H1 (cell line): ENCODE results near the gene CRIP1. TPM values are rescaled to one million over a fixed set of nuclear protein-coding genes. Genes with fewer than 3 reads are reported as not detected.

Source experiments
- CTCF ChIA-PET: fragments of 300-600 bp; sonication (Branson Sonifier 250); formaldehyde crosslinking; loops from one replicate; lab custom pipeline; 2021; ENCODE audit not compliant: partially characterized antibody; lab: Charles Lee
- POLR2A ChIA-PET: fragments of 300-600 bp; sonication (Branson Sonifier 250); formaldehyde crosslinking; loops from one replicate; lab custom pipeline; 2021; ENCODE audit warnings: inconsistent platforms; ENCODE audit not compliant: partially characterized antibody; lab: Charles Lee
- DNase-seq, 2 experiments: peaks; one replicate each; pipeline versions ENCODE4 v3.0.0 to v3.0.0-alpha.2; 2010 to 2022; ENCODE audit warnings: low spot score in 2 of 2, low read depth in 1 of 2, mixed read lengths in 1 of 2
- FAIRE-seq: peaks from 2 replicates; lab custom pipeline; 2011; peaks lifted over from hg19 to GRCh38; lab: Jason Lieb, UNC
- H2AFZ ChIP-seq: 2 replicates; pipeline ENCODE4 v1.8.1; 2012; ENCODE audit warnings: low read length, inconsistent platforms
- H2AK5ac ChIP-seq: 2 replicates; pipeline ENCODE4 v1.6.1; 2013; ENCODE audit warnings: low read depth, low read length
- H2BK120ac ChIP-seq: replicated peaks from 2 replicates; pipeline ENCODE3; 2013; ENCODE audit warnings: low read depth, low read length, inconsistent platforms
- H2BK12ac ChIP-seq: 2 replicates; pipeline ENCODE4 v1.6.1; 2013; ENCODE audit warnings: low read depth, low read length
- H2BK15ac ChIP-seq: 2 replicates; pipeline ENCODE4 v1.6.1; 2013; ENCODE audit warnings: low read length
- H2BK20ac ChIP-seq: 2 replicates; pipeline ENCODE4 v1.6.1; 2013; ENCODE audit warnings: low read length
- H2BK5ac ChIP-seq: 2 replicates; pipeline ENCODE4 v1.6.1; 2013; ENCODE audit warnings: low read depth, low read length
- H3K14ac ChIP-seq: 2 replicates; pipeline ENCODE4 v1.6.1; 2013; ENCODE audit warnings: inconsistent platforms; ENCODE audit not compliant: insufficient read length
- H3K18ac ChIP-seq: 2 replicates; pipeline ENCODE4 v1.6.1; 2013; ENCODE audit warnings: low read length; ENCODE audit errors: extremely low read depth
- H3K23ac ChIP-seq: 2 replicates; pipeline ENCODE4 v1.6.1; 2013; ENCODE audit warnings: inconsistent platforms; ENCODE audit not compliant: insufficient read length
- H3K23me2 ChIP-seq: 2 replicates; pipeline ENCODE4 v1.6.1; 2013; ENCODE audit warnings: low read depth, low read length
- H3K27ac ChIP-seq: 2 replicates; pipeline ENCODE4 v1.6.1; 2011; ENCODE audit warnings: low read depth, low read length, inconsistent platforms
- H3K27me3 ChIP-seq, 4 experiments: replicated peaks in 1 of 4; 1 replicate in 1 of 4; 2 replicates in 3 of 4; pipeline versions ENCODE4 v1.6.1 to v1.8.1; 2011 to 2013; ENCODE audit warnings: low read length in 3 of 4, mild to moderate bottlenecking in 3 of 4, inconsistent platforms in 2 of 4, mixed read lengths in 2 of 4, moderate library complexity in 1 of 4; ENCODE audit not compliant: control insufficient read depth in 3 of 4, insufficient read depth in 3 of 4; ENCODE audit errors: extremely low read depth in 1 of 4
- H3K36me3 ChIP-seq, 4 experiments: 2 replicates each; pipeline versions ENCODE4 v1.6.1 to v1.8.1; 2011 to 2013; ENCODE audit warnings: mild to moderate bottlenecking in 4 of 4, low read length in 3 of 4, moderate library complexity in 2 of 4, control low read depth in 1 of 4, inconsistent platforms in 1 of 4; ENCODE audit not compliant: insufficient read depth in 4 of 4, control insufficient read depth in 2 of 4
- H3K4ac ChIP-seq: replicated peaks from 2 replicates; pipeline ENCODE3; 2013; ENCODE audit warnings: low read length, low read depth, mixed read lengths, inconsistent platforms; ENCODE audit not compliant: insufficient read length
- H3K4me1 ChIP-seq, 4 experiments: replicated peaks in 1 of 4; 1 replicate in 1 of 4; 2 replicates in 3 of 4; pipeline versions ENCODE4 v1.6.1 to v1.8.1; 2011 to 2013; ENCODE audit warnings: low read length in 3 of 4, inconsistent platforms in 2 of 4, mixed read lengths in 1 of 4; ENCODE audit not compliant: insufficient read depth in 4 of 4, control insufficient read depth in 3 of 4
- H3K4me2 ChIP-seq, 2 experiments: 2 replicates each; pipeline versions ENCODE4 v1.6.1 to v1.8.1; 2011 to 2013; ENCODE audit warnings: low read depth in 2 of 2, low read length in 2 of 2, control low read depth in 1 of 2, inconsistent platforms in 1 of 2, mild to moderate bottlenecking in 1 of 2; ENCODE audit not compliant: insufficient read depth in 1 of 2
- H3K4me3 ChIP-seq, 4 experiments: fragments of 200-600, 300-600 bp in 1 of 4; sonication (generic), shearing (Covaris generic), sonication (Bioruptor Twin) in 1 of 4; 2 replicates each; pipeline versions ENCODE4 v1.5.1 to v1.8.1; 2011 to 2016; ENCODE audit warnings: low read length in 4 of 4, low read depth in 3 of 4, control low read depth in 2 of 4, inconsistent platforms in 2 of 4, mild to moderate bottlenecking in 2 of 4, mixed read lengths in 1 of 4, moderate library complexity in 1 of 4; ENCODE audit not compliant: insufficient read depth in 2 of 4; ENCODE audit errors: extremely low read depth in 1 of 4
- H3K56ac ChIP-seq: replicated peaks from 2 replicates; pipeline ENCODE3; 2013; ENCODE audit warnings: low read depth, mild to moderate bottlenecking, mixed read lengths, low read length, inconsistent platforms; ENCODE audit not compliant: insufficient read length
- H3K79me1 ChIP-seq: 2 replicates; pipeline ENCODE4 v1.6.1; 2013; ENCODE audit warnings: low read depth, low read length, control low read depth
- H3K79me2 ChIP-seq, 2 experiments: 2 replicates each; pipeline versions ENCODE4 v1.6.1 to v1.8.1; 2012 to 2013; ENCODE audit warnings: low read length in 2 of 2, mild to moderate bottlenecking in 2 of 2, inconsistent platforms in 1 of 2; ENCODE audit not compliant: insufficient read depth in 2 of 2, control insufficient read depth in 1 of 2
- H3K9ac ChIP-seq, 4 experiments: replicated peaks in 1 of 4; 1 replicate in 1 of 4; 2 replicates in 3 of 4; pipeline versions ENCODE4 v1.6.1 to v1.8.1; 2011 to 2013; ENCODE audit warnings: low read depth in 3 of 4, low read length in 3 of 4, control low read depth in 2 of 4, mild to moderate bottlenecking in 2 of 4, moderate library complexity in 2 of 4, inconsistent platforms in 1 of 4; ENCODE audit errors: extremely low read depth in 1 of 4
- H3K9me3 ChIP-seq, 2 experiments: 2 replicates each; pipeline versions ENCODE4 v1.6.1 to v1.8.1; 2012 to 2013; ENCODE audit warnings: mild to moderate bottlenecking in 2 of 2, moderate library complexity in 2 of 2, control low read depth in 1 of 2, inconsistent platforms in 1 of 2, low read depth in 1 of 2, low read length in 1 of 2, mixed read lengths in 1 of 2; ENCODE audit not compliant: insufficient read depth in 2 of 2
- H4K20me1 ChIP-seq, 2 experiments: replicated peaks in 1 of 2; 2 replicates each; pipeline versions ENCODE3 to v1.8.1; 2011 to 2013; ENCODE audit warnings: inconsistent platforms in 2 of 2, low read length in 2 of 2, mild to moderate bottlenecking in 1 of 2; ENCODE audit not compliant: insufficient read depth in 2 of 2, control insufficient read depth in 1 of 2
- H4K5ac ChIP-seq: 2 replicates; pipeline ENCODE4 v1.6.1; 2013; ENCODE audit warnings: low read length, low read depth, mixed read lengths, inconsistent platforms; ENCODE audit not compliant: insufficient read length
- H4K8ac ChIP-seq: 2 replicates; pipeline ENCODE4 v1.8.0; 2013; ENCODE audit warnings: mild to moderate bottlenecking, moderate library complexity, low read length, inconsistent platforms; ENCODE audit not compliant: insufficient read depth; ENCODE audit errors: extremely low read depth
- H4K91ac ChIP-seq: replicated peaks from 2 replicates; pipeline ENCODE3; 2013; ENCODE audit warnings: low read length, mixed read lengths, inconsistent platforms; ENCODE audit not compliant: insufficient read length
- BCL11A ChIP-seq, 2 experiments: IDR thresholded peaks; one replicate each; pipeline ENCODE4 v1.6.1; 2011; ENCODE audit warnings: low read depth in 2 of 2, low read length in 2 of 2, mild to moderate bottlenecking in 2 of 2
- BRCA1 ChIP-seq: IDR thresholded peaks from 2 replicates; pipeline ENCODE4 v1.6.1; 2012; ENCODE audit warnings: low read depth, low read length, improper control_type of control experiment
- CBX5 ChIP-seq: fragments of 300-800, 300-1000 bp; sonication (generic); IDR thresholded peaks from 2 replicates; pipeline ENCODE4 v1.7.1; 2016; ENCODE audit warnings: antibody characterized with exemption, low read length, low read depth
- CHD2 ChIP-seq: IDR thresholded peaks from 2 replicates; pipeline ENCODE4 v1.6.1; 2012; ENCODE audit warnings: low read length, improper control_type of control experiment
- CTBP2 ChIP-seq: IDR thresholded peaks from 2 replicates; pipeline ENCODE4 v1.7.0; 2011; ENCODE audit warnings: borderline replicate concordance, mild to moderate bottlenecking, moderate library complexity, mixed read lengths, low read length; ENCODE audit not compliant: insufficient read depth, insufficient read length
- HDAC2 ChIP-seq, 2 experiments: fragments of 300-600 bp in 1 of 2; sonication (generic) in 1 of 2; IDR thresholded peaks; 2 replicates each; pipeline ENCODE4 v1.6.1; 2011 to 2012; ENCODE audit warnings: low read depth in 2 of 2, low read length in 2 of 2, mild to moderate bottlenecking in 2 of 2, moderate library complexity in 2 of 2, borderline replicate concordance in 1 of 2, inconsistent platforms in 1 of 2
- HDAC6 ChIP-seq: IDR thresholded peaks from one replicate; pipeline ENCODE4 v1.7.1; 2012; ENCODE audit warnings: low read depth, mild to moderate bottlenecking, inconsistent platforms, low read length, moderate library complexity
- JUN ChIP-seq: IDR thresholded peaks from 2 replicates; pipeline ENCODE4 v1.6.1; 2011; ENCODE audit warnings: low read depth, mild to moderate bottlenecking, improper control_type of control experiment, low read length
- KDM1A ChIP-seq: fragments of 200-600, 300-600 bp; sonication (generic); IDR thresholded peaks from 2 replicates; pipeline ENCODE4 v1.7.1; 2016; ENCODE audit warnings: mild to moderate bottlenecking, low read length, borderline replicate concordance
- MAFK ChIP-seq: IDR thresholded peaks from 2 replicates; pipeline ENCODE4 v1.6.1; 2012; ENCODE audit warnings: low read depth, mild to moderate bottlenecking, improper control_type of control experiment, low read length
- RFX5 ChIP-seq: IDR thresholded peaks from 2 replicates; pipeline ENCODE4 v1.6.1; 2011; ENCODE audit warnings: low read depth, low read length, improper control_type of control experiment, borderline replicate concordance
- SIX5 ChIP-seq: IDR thresholded peaks from 2 replicates; pipeline ENCODE4 v1.6.1; 2011; ENCODE audit warnings: mild to moderate bottlenecking, low read depth, low read length
- SRF ChIP-seq: IDR thresholded peaks from 2 replicates; pipeline ENCODE4 v1.6.1; 2011; ENCODE audit warnings: mild to moderate bottlenecking, low read depth, low read length, moderate library complexity
- TEAD4 ChIP-seq: IDR thresholded peaks from 2 replicates; pipeline ENCODE4 v1.6.1; 2012; ENCODE audit warnings: low read depth, low read length, inconsistent platforms, mixed read lengths
- WGBS, 2 experiments: shearing (Covaris generic) in 1 of 2; methylation state at CpG; one replicate each; pipeline versions ENCODE4 v1.1.6 to v1.1.7; 2013 to 2015; ENCODE audit warnings: low lambda C conversion rate in 2 of 2, mixed read lengths in 2 of 2, inconsistent platforms in 1 of 2, low coverage in 1 of 2, missing lambda C conversion rate in 1 of 2; ENCODE audit not compliant: insufficient replicate concordance in 2 of 2, insufficient coverage in 1 of 2, insufficient read length in 1 of 2; ENCODE audit errors: extremely low coverage in 1 of 2, missing lambda C conversion rate in 1 of 2; 5-methylcytosine and 5-hydroxymethylcytosine counted together
- polyA plus RNA-seq, 7 experiments: library from polyadenylated mRNA; depleted of rRNA in 3 of 7; stranded (reverse) in 5 of 7; unstranded in 2 of 7; fragments of >200 nt in 5 of 7; fragments of 200-250 nt in 2 of 7; gene quantifications; 1 replicate in 5 of 7; 2 replicates in 1 of 7; 4 replicates in 1 of 7; pipeline versions ENCODE4 v1.2.1 to v1.2.3, GENCODE V29; 2011 to 2013; ENCODE audit warnings: missing spikeins in 2 of 7, mixed read lengths in 2 of 7
- total RNA-seq: library from RNA; stranded (reverse); fragmentation: NEBNext Ultra II Directional; extraction: Animal tissue kit (Norgen Biotek cat#: 25700); gene quantifications from 2 replicates; pipeline ENCODE4 v1.2.1, GENCODE V29; 2021

CRIP1 gene
- total and polyA plus RNA-seq, 2 of the 8 experiments (the other 6 are each of a cell fraction or from before 2014, with no cell fraction given): 1.2 to 2.2 TPM

- Histone ChIP-seq H4K91ac (no peak overlapping the region), H2AFZ (no peak overlapping the region), H3K56ac (no peak overlapping the region), H2BK15ac (no peak overlapping the region), H2BK20ac (no peak overlapping the region), H4K5ac (no peak overlapping the region), H3K4me1 (no peaks in the 10 kb centered on the region), H4K20me1 (no peaks in the 10 kb centered on the region), H3K27me3 (peaks cover 0 to 5% (median 1%) of the 10 kb centered on the region in 4 experiments; a peak in 5 of 7 replicates), H3K36me3 (no peaks in the 10 kb centered on the region), H3K79me2 (no peaks in the 10 kb centered on the region), H3K4ac (no peak overlapping the region), H3K9ac (no peak overlapping the region), H3K18ac (no peak overlapping the region), H4K8ac (no peak overlapping the region), H3K14ac (no peak overlapping the region), H3K9me3 (peaks cover 9 to 93% of the 10 kb centered on the region in 2 experiments; a peak in 3 of 4 replicates), H3K79me1 (no peaks in the 10 kb centered on the region), H3K23me2 (no peaks in the 10 kb centered on the region), H3K27ac (no peak overlapping the region), H2BK5ac (no peak overlapping the region), H3K23ac (no peak overlapping the region), H2BK120ac (no peak overlapping the region), H2BK12ac (no peak overlapping the region), H2AK5ac (no peak overlapping the region), H3K4me2 (no peak overlapping the region), H3K4me3 (no peak overlapping the region)
- CTCF ChIA-PET: interaction anchor here (0.6 kb wide), 1 partner anchor 1260 kb away, joined by 3 read pairs; no protein-coding TSS in a partner anchor
- no peak for DNase-seq
- POLR2A ChIA-PET: no interaction called here
- WGBS, 2 experiments: 82% methylated on average over 21 of the region's 21 CpGs; no CpG with 5 or more reads in 1 of the 2 experiments
- no peak for FAIRE-seq
- TF ChIP-seq CTBP2: no peak
- no peak for TF ChIP-seq HDAC2 (IDR thresholded peaks at IDR 0.05; ENCODE audit: borderline replicate concordance in 1 of 2, low read depth in 2 of 2, low read length in 2 of 2)
- TF ChIP-seq SIX5: no peak
- no peak for TF ChIP-seq MAFK
- TF ChIP-seq TEAD4: no peak
- no peak for TF ChIP-seq BRCA1
- TF ChIP-seq SRF: no peak
- TF ChIP-seq KDM1A: no peak
- TF ChIP-seq HDAC6: no peak
- no peak for TF ChIP-seq CBX5
- no peak for TF ChIP-seq JUN
- TF ChIP-seq BCL11A (IDR thresholded peaks at IDR 0.05; ENCODE audit: low read depth in 2 of 2, low read length in 2 of 2): no peak
- TF ChIP-seq CHD2: no peak
- TF ChIP-seq RFX5: no peak
Observed at GRCh38 chr14:105533811-105534498, 47.3 kb downstream of the CRIP1 start.
